Activated CD4-positive, alpha-beta T cell treated with anti-CD3 and anti-CD28 coated beads, Interleukin-2, amount 10 ng/mL, durations not matched to agents 7 days and 5 days (primary cell): ENCODE measurements around the gene FOXO6. TPM values are rescaled to one million over a fixed set of nuclear protein-coding genes. Genes with fewer than 3 reads are reported as not detected.
A peak's percentile ranks its signal among the peaks of the same experiment; 100 is the strongest.

Experiments
- CTCF ChIA-PET: fragments of 350-600 bp; sonication (Branson Sonifier 250); formaldehyde crosslinking; loops from one replicate; lab custom pipeline; 2021; ENCODE audit warnings: antibody characterized with exemption; lab: Charles Lee
- POLR2A ChIA-PET: fragments of 350-600 bp; sonication (Branson Sonifier 250); formaldehyde crosslinking; loops from one replicate; lab custom pipeline; 2021; ENCODE audit warnings: antibody characterized with exemption; lab: Charles Lee
- DNase-seq: peaks from one replicate; pipeline ENCODE4 v3.0.0-alpha.2; 2020
- H3K27ac Mint-ChIP-seq: one replicate; pipeline ENCODE4 v1.8.0; 2021; ENCODE audit warnings: mild to moderate bottlenecking, moderate library complexity, mixed read lengths
- H3K27me3 Mint-ChIP-seq: one replicate; pipeline ENCODE4 v1.8.0; 2021; ENCODE audit warnings: mixed read lengths
- H3K36me3 Mint-ChIP-seq: one replicate; pipeline ENCODE4 v1.8.0; 2021; ENCODE audit warnings: low read depth, mixed read lengths
- H3K4me1 Mint-ChIP-seq: one replicate; pipeline ENCODE4 v1.8.0; 2021; ENCODE audit warnings: mixed read lengths
- H3K4me3 Mint-ChIP-seq: one replicate; pipeline ENCODE4 v1.8.0; 2021; ENCODE audit warnings: mild to moderate bottlenecking, moderate library complexity, mixed read lengths
- H3K9me3 Mint-ChIP-seq: one replicate; pipeline ENCODE4 v1.8.0; 2021; ENCODE audit warnings: mixed read lengths
- total RNA-seq, 2 experiments: library from RNA; stranded (reverse); gene quantifications; one replicate each; pipeline ENCODE4 v1.2.3, GENCODE V29; 2021

Gene FOXO6
- not detected for total RNA-seq

- Mint-ChIP-seq H3K36me3 (no peaks in the 10 kb centered on the region), H3K9me3 (no peaks in the 10 kb centered on the region), H3K27ac (no peak within 1 kb of the TSS), H3K4me3 (peak within 1 kb of the TSS; percentile 67), H3K4me1 (peaks cover 4% of the 10 kb centered on the region), H3K27me3 (peaks cover 46% of the 10 kb centered on the region)
- POLR2A ChIA-PET: no interaction called here
- DNase-seq: peak; percentile 94
- CTCF ChIA-PET: interaction anchor here (0.7 to 1.1 kb wide), 2 partner anchors 21 to 27 kb away, joined by 3 read pairs; no protein-coding TSS in a partner anchor
Observed at GRCh38 chr1:41360786-41361494, at the start of gene FOXO6. TSS of gene FOXO6 (plus strand) at chr1:41361434.

- no peak overlapping the region for H3K27ac Mint-ChIP-seq
Observed at GRCh38 chr1:41312991-41313645, 48.1 kb upstream of the FOXO6 start.

GRCh38 chr1:41313661-41314131 lies 47.5 kb upstream of the FOXO6 start:
- no peaks in the 10 kb centered on the region for H3K9me3 Mint-ChIP-seq
- no peak overlapping the region for H3K4me3 Mint-ChIP-seq
- peak; percentile 22 for DNase-seq
- POLR2A ChIA-PET: no interaction called here
- H3K27ac Mint-ChIP-seq: no peak overlapping the region
- no peaks in the 10 kb centered on the region for H3K36me3 Mint-ChIP-seq
- H3K27me3 Mint-ChIP-seq: peaks cover 12% of the 10 kb centered on the region
- CTCF ChIA-PET: interaction anchor here (1.2 kb wide), 1 partner anchor 11 kb away, joined by 3 read pairs; no protein-coding TSS in a partner anchor
- no peaks in the 10 kb centered on the region for H3K4me1 Mint-ChIP-seq

More at GRCh38 chr1:41312991-41313645, 48.1 kb upstream of the FOXO6 start:
- ChIA-PET POLR2A (no interaction called here), CTCF (no interaction called here)
- Mint-ChIP-seq H3K36me3 (no peaks in the 10 kb centered on the region), H3K9me3 (no peaks in the 10 kb centered on the region), H3K4me1 (no peaks in the 10 kb centered on the region), H3K4me3 (no peak overlapping the region), H3K27me3 (peaks cover 12% of the 10 kb centered on the region)
- DNase-seq: no peak

- ChIA-PET CTCF (interaction anchor here (1.2 to 1.3 kb wide), 2 partner anchors 10 to 117 kb away, joined by 3 to 5 read pairs; no protein-coding TSS in a partner anchor), POLR2A (no interaction called here)
- H3K4me3 Mint-ChIP-seq: no peak overlapping the region
- H3K9me3 Mint-ChIP-seq: no peaks in the 10 kb centered on the region
- no peak for DNase-seq
- peaks cover 11% of the 10 kb centered on the region for H3K27me3 Mint-ChIP-seq
- H3K27ac Mint-ChIP-seq: no peak overlapping the region
- H3K4me1 Mint-ChIP-seq: no peaks in the 10 kb centered on the region
- H3K36me3 Mint-ChIP-seq: no peaks in the 10 kb centered on the region
Observed at GRCh38 chr1:41314376-41315145, 46.7 kb upstream of the FOXO6 start.

GRCh38 chr1:41315146-41315822 lies 46.0 kb upstream of the FOXO6 start:
- Mint-ChIP-seq H3K9me3 (no peaks in the 10 kb centered on the region), H3K27me3 (peaks cover 6% of the 10 kb centered on the region), H3K36me3 (no peaks in the 10 kb centered on the region), H3K27ac (no peak overlapping the region), H3K4me3 (no peak overlapping the region), H3K4me1 (no peaks in the 10 kb centered on the region)
- POLR2A ChIA-PET: no interaction called here
- no peak for DNase-seq
- CTCF ChIA-PET: interaction anchor here (1.2 to 1.3 kb wide), 2 partner anchors 9 to 117 kb away, joined by 3 to 5 read pairs; no protein-coding TSS in a partner anchor

GRCh38 chr1:41315871-41316270 lies 45.4 kb upstream of the FOXO6 start:
- ChIA-PET POLR2A (no interaction called here), CTCF (interaction anchor here (2.2 kb wide), 1 partner anchor 10 kb away, joined by 6 read pairs; no protein-coding TSS in a partner anchor)
- Mint-ChIP-seq H3K4me3 (no peak overlapping the region), H3K9me3 (no peaks in the 10 kb centered on the region), H3K36me3 (no peaks in the 10 kb centered on the region), H3K4me1 (no peaks in the 10 kb centered on the region), H3K27ac (no peak overlapping the region), H3K27me3 (no peaks in the 10 kb centered on the region)
- DNase-seq: no peak

- no peak overlapping the region for H3K27ac Mint-ChIP-seq
- CTCF ChIA-PET: interaction anchor here (0.7 to 2.2 kb wide), 2 partner anchors 11 to 82 kb away, joined by 3 to 6 read pairs; no protein-coding TSS in a partner anchor
- no peaks in the 10 kb centered on the region for H3K9me3 Mint-ChIP-seq
- H3K27me3 Mint-ChIP-seq: no peaks in the 10 kb centered on the region
- no peaks in the 10 kb centered on the region for H3K4me1 Mint-ChIP-seq
- no peaks in the 10 kb centered on the region for H3K36me3 Mint-ChIP-seq
- no peak overlapping the region for H3K4me3 Mint-ChIP-seq
- POLR2A ChIA-PET: no interaction called here
- DNase-seq: no peak
Observed at GRCh38 chr1:41317361-41317760, 43.9 kb upstream of the FOXO6 start.

- Mint-ChIP-seq H3K27ac (no peak overlapping the region), H3K9me3 (no peaks in the 10 kb centered on the region), H3K27me3 (no peaks in the 10 kb centered on the region), H3K36me3 (no peaks in the 10 kb centered on the region), H3K4me1 (no peaks in the 10 kb centered on the region), H3K4me3 (no peak overlapping the region)
- DNase-seq: no peak
- ChIA-PET CTCF (interaction anchor here (0.6 to 2.2 kb wide), 4 partner anchors 12 to 81 kb away, joined by 3 to 6 read pairs (median 4); no protein-coding TSS in a partner anchor), POLR2A (no interaction called here)
Observed at GRCh38 chr1:41318135-41318534, 43.1 kb upstream of the FOXO6 start.

GRCh38 chr1:41319106-41319755 lies 42.0 kb upstream of the FOXO6 start:
- POLR2A ChIA-PET: no interaction called here
- Mint-ChIP-seq H3K27me3 (no peaks in the 10 kb centered on the region), H3K27ac (no peak overlapping the region), H3K4me3 (no peak overlapping the region), H3K36me3 (no peaks in the 10 kb centered on the region), H3K4me1 (no peaks in the 10 kb centered on the region), H3K9me3 (no peaks in the 10 kb centered on the region)
- DNase-seq: no peak
- CTCF ChIA-PET: interaction anchor here (0.5 kb wide), 1 partner anchor 48 kb away, joined by 5 read pairs; no protein-coding TSS in a partner anchor

- Mint-ChIP-seq H3K27ac (no peak overlapping the region), H3K4me1 (no peaks in the 10 kb centered on the region), H3K4me3 (no peak overlapping the region), H3K27me3 (no peaks in the 10 kb centered on the region), H3K9me3 (no peaks in the 10 kb centered on the region), H3K36me3 (no peaks in the 10 kb centered on the region)
- CTCF ChIA-PET: interaction anchor here (0.5 to 1.2 kb wide), 2 partner anchors 25 to 47 kb away, joined by 3 to 5 read pairs; no protein-coding TSS in a partner anchor
- DNase-seq: no peak
- POLR2A ChIA-PET: no interaction called here
Observed at GRCh38 chr1:41319807-41320711, 41.2 kb upstream of the FOXO6 start.
